ENCODE measurements around the gene TMEM207. TPM values are rescaled to one million over a fixed set of nuclear protein-coding genes. Genes with fewer than 3 reads are reported as not detected.

TMEM207 gene
- total RNA-seq, 1 donor from 2014 or later, result not detected

DNA sequence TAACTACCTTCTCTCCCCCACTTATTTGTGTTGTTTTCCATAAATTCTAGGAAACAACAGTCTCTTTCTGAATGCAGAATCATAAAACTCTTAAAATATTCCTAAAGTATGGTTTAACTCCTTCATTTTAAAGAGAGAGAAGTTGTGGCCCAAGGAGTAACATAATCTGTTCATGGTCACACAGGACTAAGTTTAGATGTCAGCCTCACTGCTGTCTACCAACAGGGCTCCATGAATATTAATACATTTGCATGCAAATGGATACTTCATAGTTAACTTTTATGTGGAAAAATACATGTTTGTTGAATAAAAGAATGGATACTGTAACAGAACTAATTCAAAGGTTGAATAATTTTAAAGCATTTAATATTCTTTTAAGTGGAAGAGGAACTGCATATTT is 45.7 kb upstream of the TMEM207 start:
- Histone ChIP-seq H3K27me3 (ENCODE audit: low read depth) (no peaks in the 10 kb centered on the region), H3K27ac (no peak overlapping the region), H3K4me1 (no peaks in the 10 kb centered on the region), H3K9me3 (no peaks in the 10 kb centered on the region), H3K4me3 (no peak overlapping the region), H3K36me3 (no peaks in the 10 kb centered on the region)
- TF ChIP-seq, protein P1, sequence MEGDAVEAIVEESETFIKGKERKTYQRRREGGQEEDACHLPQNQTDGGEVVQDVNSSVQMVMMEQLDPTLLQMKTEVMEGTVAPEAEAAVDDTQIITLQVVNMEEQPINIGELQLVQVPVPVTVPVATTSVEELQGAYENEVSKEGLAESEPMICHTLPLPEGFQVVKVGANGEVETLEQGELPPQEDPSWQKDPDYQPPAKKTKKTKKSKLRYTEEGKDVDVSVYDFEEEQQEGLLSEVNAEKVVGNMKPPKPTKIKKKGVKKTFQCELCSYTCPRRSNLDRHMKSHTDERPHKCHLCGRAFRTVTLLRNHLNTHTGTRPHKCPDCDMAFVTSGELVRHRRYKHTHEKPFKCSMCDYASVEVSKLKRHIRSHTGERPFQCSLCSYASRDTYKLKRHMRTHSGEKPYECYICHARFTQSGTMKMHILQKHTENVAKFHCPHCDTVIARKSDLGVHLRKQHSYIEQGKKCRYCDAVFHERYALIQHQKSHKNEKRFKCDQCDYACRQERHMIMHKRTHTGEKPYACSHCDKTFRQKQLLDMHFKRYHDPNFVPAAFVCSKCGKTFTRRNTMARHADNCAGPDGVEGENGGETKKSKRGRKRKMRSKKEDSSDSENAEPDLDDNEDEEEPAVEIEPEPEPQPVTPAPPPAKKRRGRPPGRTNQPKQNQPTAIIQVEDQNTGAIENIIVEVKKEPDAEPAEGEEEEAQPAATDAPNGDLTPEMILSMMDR (IDR thresholded peaks at IDR 0.05), result no peak
- intact Hi-C loops (cut with DNase I), result no loop called here
- DNase-seq (no peak), ATAC-seq (no peak)

DNA sequence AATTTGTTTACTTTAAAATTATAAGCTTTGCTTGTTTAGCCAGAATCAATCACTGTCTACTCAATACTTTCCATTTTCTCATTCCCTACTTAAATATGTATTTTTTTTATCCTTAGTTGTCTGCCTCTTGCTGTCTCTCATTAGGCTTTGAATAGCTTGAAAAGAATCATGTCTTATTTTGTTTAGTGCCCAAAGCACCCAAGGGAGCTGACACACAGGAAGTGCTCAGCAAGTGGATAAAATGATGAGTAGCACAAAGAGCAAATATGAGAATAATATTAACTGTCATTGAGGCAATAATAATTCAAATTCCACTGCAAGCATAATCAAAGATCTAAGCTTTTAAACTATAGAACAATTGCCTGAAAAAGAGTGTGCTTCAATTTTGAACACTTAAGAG is 45.2 kb upstream of the TMEM207 start:
- ATAC-seq, result no peak
- Histone ChIP-seq H3K36me3 (no peaks in the 10 kb centered on the region), H3K27ac (no peak overlapping the region), H3K9me3 (no peaks in the 10 kb centered on the region), H3K4me1 (no peaks in the 10 kb centered on the region), H3K4me3 (no peak overlapping the region), H3K27me3 (ENCODE audit: low read depth) (no peaks in the 10 kb centered on the region)
- no peak for DNase-seq
- TF ChIP-seq, protein P1 (IDR thresholded peaks at IDR 0.05), result no peak
- intact Hi-C loops (cut with DNase I), result no loop called here

DNA sequence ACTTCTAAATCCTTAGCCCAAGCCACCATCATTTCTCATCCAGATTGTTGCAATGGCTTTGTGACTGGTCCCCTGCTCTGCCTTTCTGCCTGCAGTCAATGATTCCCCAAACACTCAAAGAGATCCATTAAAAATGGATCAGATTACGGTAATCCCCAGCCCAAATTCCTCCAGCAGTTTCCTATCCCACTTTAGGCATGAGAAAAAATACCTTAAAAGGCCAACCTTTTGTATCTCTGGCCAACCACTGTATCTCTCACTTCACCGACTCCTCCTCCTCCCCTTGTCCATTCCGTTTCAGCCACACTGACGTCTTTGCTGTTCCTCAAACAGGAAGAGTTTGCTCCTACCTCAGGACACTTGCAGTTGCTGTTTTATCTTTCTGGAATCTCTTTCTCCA is 43.3 kb upstream of the TMEM207 start:
- intact Hi-C loops (cut with DNase I), result no loop called here

DNA sequence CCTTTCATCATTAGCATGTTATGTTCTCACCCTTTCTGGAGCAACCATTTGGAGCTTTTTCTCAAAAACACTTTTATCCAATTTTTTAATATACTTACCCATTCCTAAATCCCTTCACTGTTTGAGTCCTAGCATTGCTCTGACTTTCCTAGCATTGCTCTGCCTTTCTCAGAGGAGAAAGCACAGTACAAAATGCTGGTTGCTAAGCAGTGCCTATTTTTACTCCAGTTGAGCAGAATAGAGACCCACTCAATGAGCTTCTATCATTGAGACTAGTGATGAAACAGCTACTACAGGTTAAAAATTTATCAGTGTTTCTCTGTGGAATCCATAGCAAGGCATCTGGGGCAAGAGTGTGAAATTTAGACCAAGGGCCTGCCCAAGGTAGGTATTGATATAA is 42.4 kb upstream of the TMEM207 start:
- H3K4me3 ChIP-seq, result no peak overlapping the region
- TF ChIP-seq, protein P1 (IDR thresholded peaks at IDR 0.05), result no peak
- no peak for DNase-seq
- no peak overlapping the region for H3K27ac ChIP-seq
- intact Hi-C loops (cut with DNase I), result no loop called here
- no peaks in the 10 kb centered on the region for H3K4me1 ChIP-seq
- H3K36me3 ChIP-seq, result no peaks in the 10 kb centered on the region
- no peak for ATAC-seq
- no peaks in the 10 kb centered on the region for H3K9me3 ChIP-seq
- H3K27me3 ChIP-seq (ENCODE audit: low read depth), result no peaks in the 10 kb centered on the region

More for the DNA sequence above, 43.3 kb upstream of the TMEM207 start:
- no peaks in the 10 kb centered on the region for H3K4me1 ChIP-seq
- DNase-seq (no peak), ATAC-seq (no peak)
- H3K9me3 ChIP-seq, result no peaks in the 10 kb centered on the region
- no peaks in the 10 kb centered on the region for H3K36me3 ChIP-seq
- H3K4me3 ChIP-seq, result no peak overlapping the region
- TF ChIP-seq, protein P1 (IDR thresholded peaks at IDR 0.05), result no peak
- H3K27ac ChIP-seq, result no peak overlapping the region
- no peaks in the 10 kb centered on the region for H3K27me3 ChIP-seq (ENCODE audit: low read depth)

DNA sequence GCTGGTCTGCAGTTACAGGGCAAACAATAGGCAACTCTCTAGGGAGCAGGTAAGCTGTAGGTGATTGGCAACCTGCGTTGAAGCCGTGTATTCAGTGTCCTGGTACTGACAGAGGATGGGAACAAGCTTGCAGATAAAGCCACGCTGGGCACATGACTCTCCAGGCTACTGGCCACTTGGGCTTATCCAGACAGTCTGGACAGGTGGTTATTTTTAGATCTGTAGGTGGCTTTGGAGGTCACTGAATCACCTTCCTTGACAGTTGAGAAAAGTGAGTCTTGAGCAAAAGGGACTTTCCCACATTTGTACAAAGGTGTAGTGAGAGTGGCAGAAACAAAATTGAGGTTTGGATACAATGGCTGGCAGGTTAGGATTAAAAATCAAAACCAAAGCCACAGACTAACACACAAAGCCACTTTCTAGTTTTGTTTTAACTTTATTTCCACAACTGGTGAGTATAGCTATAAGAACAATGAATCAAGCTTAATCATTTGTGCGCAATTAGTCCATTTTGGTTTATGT is 41.9 kb upstream of the TMEM207 start:
- no peak overlapping the region for H3K4me3 ChIP-seq
- no peaks in the 10 kb centered on the region for H3K4me1 ChIP-seq
- H3K27me3 ChIP-seq (ENCODE audit: low read depth), result no peaks in the 10 kb centered on the region
- H3K9me3 ChIP-seq, result no peaks in the 10 kb centered on the region
- ATAC-seq, result peak; percentile 19 to 34
- no peak overlapping the region for H3K27ac ChIP-seq
- no peak for DNase-seq
- H3K36me3 ChIP-seq, result no peaks in the 10 kb centered on the region
- intact Hi-C loops (cut with DNase I), result no loop called here
- TF ChIP-seq, protein P1 (IDR thresholded peaks at IDR 0.05), result no peak

All from lower lobe of right lung (tissue), 2 donors.